Transverse colon (tissue), 4 donors: ENCODE results near the gene CMTR1. TPM values are rescaled to one million over a fixed set of nuclear protein-coding genes. Genes with fewer than 3 reads are reported as not detected.

Experiments used
- DNase-seq: peaks from one replicate; pipeline ENCODE4 v3.0.0-alpha.2; 2019
- H3K27ac ChIP-seq, 4 donors: fragments of 200-600 bp; sonication (generic); 2 replicates each; pipeline ENCODE4 v1.5.1; 2016 to 2018; ENCODE audit warnings: inconsistent platforms in 4 of 4
- H3K27me3 ChIP-seq: fragments of 200-600 bp; sonication (generic); 2 replicates; pipeline ENCODE4 v1.5.1; 2017; ENCODE audit warnings: inconsistent platforms
- H3K36me3 ChIP-seq, 4 donors: fragments of 200-600 bp; sonication (generic); 2 replicates each; pipeline ENCODE4 v1.5.1; 2017 to 2019; ENCODE audit warnings: inconsistent platforms in 4 of 4
- H3K4me1 ChIP-seq, 4 donors: fragments of 200-600 bp; sonication (generic); 2 replicates each; pipeline ENCODE4 v1.5.1; 2017 to 2020; ENCODE audit warnings: inconsistent platforms in 4 of 4
- H3K4me3 ChIP-seq, 4 donors: fragments of 200-600 bp; sonication (generic); 1 replicate in 1 of 4; 2 replicates in 3 of 4; pipeline versions ENCODE4 v1.5.1 to v1.6.1; 2017 to 2019; ENCODE audit warnings: inconsistent platforms in 4 of 4
- H3K9me3 ChIP-seq, 2 donors: fragments of 200-600 bp; sonication (generic); 2 replicates each; pipeline ENCODE4 v1.5.1; 2017 to 2019; ENCODE audit warnings: inconsistent platforms in 2 of 2
- CTCF ChIP-seq, 5 experiments: fragments of 200-600 bp in 3 of 5; fragments of 450-650 bp in 2 of 5; sonication (generic) in 3 of 5; IDR thresholded peaks; 1 replicate in 2 of 5; 2 replicates in 3 of 5; pipeline ENCODE4 v1.5.1; 2016 to 2017; ENCODE audit warnings: antibody characterized with exemption in 5 of 5, inconsistent platforms in 3 of 5, mild to moderate bottlenecking in 2 of 5, moderate library complexity in 1 of 5
- EP300 ChIP-seq: sonication (generic); formaldehyde crosslinking; IDR thresholded peaks from one replicate; pipeline ENCODE4 v1.6.1; 2017; ENCODE audit warnings: antibody characterized with exemption, low read depth
- POLR2A ChIP-seq: fragments of 450-650 bp; IDR thresholded peaks from one replicate; pipeline ENCODE4 v1.6.1; 2016; ENCODE audit warnings: antibody characterized with exemption, mild to moderate bottlenecking, moderate library complexity
- POLR2AphosphoS5 ChIP-seq, 3 donors: sonication (generic); formaldehyde crosslinking; IDR thresholded peaks; one replicate each; pipeline ENCODE4 v1.6.1; 2016; ENCODE audit warnings: antibody characterized with exemption in 3 of 3
- WGBS, 2 donors: methylation state at CpG; one replicate each; pipeline ENCODE4 v1.1.5; 2018; ENCODE audit warnings: low coverage in 1 of 2; 5-methylcytosine and 5-hydroxymethylcytosine counted together
- in situ Hi-C, 4 donors: fragments of 200-750 bp; cut with MboI; loops; one replicate each; pipeline versions ENCODE4 v1.15.0 to v1.15.1; 2017; ENCODE audit warnings: low sequenced_read_pairs in 3 of 4, low pct_ligation_motif_present in 1 of 4, low pct_unique_long_range_greater_than_20kb in 1 of 4
- intact Hi-C: fragments of 100-400 bp; cut with DNase I; formaldehyde crosslinking; loops from one replicate; pipeline ENCODE4 v1.15.1; 2023; ENCODE audit warnings: low total_unique reads
- total RNA-seq, 4 donors: library from RNA; depleted of rRNA; stranded (reverse); fragments of >200 nt; gene quantifications; one replicate each; pipeline ENCODE4 v1.1.0, GENCODE V29; 2016

Gene CMTR1
- total RNA-seq, 4 donors from 2014 or later = 16.5 to 40.6 (median 24.9) TPM

- DNase-seq = no peak
- peak overlapping the region; percentile 2 to 68 (median 28) for H3K27ac ChIP-seq
- in situ Hi-C loops = no loop called here
- H3K4me3 ChIP-seq = no peak overlapping the region
- peaks cover 0 to 12% (median 8%) of the 10 kb centered on the region in 4 donors for H3K4me1 ChIP-seq
- TF ChIP-seq CTCF (IDR thresholded peaks at IDR 0.05) = no peak
- no peak for TF ChIP-seq POLR2A
- TF ChIP-seq EP300 = no peak
- TF ChIP-seq POLR2AphosphoS5 (IDR thresholded peaks at IDR 0.05) = no peak
- H3K9me3 ChIP-seq = no peaks in the 10 kb centered on the region
- intact Hi-C loops = no loop called here
- peaks cover 29% of the 10 kb centered on the region for H3K27me3 ChIP-seq
- H3K36me3 ChIP-seq = no peaks in the 10 kb centered on the region
- WGBS, 2 donors = 41 to 58% methylated on average over 4 to 16 of the region's 16 CpGs
Observed at GRCh38 chr6:37516920-37517405, 83.9 kb downstream of the CMTR1 start.

DNA sequence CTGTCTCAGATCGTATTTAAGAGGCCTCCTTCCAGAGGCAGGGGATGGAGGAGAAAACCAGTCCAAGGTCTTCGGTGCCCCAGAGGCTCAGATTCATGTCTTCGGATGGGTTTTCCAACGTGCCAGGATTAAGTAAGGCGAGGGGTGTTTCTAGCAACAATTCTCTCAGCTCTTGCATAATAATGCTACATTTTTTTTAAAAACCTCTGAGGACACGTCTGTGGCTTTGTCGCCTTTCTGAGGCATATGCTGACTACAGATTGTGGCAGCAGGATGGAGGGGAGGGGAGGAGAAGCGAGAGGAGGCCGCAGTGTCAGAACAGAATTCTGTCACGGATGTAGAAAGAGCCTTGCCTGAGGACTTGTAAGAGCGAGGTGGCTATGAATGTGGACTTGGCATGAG is 84.4 kb downstream of the CMTR1 start:
- TF ChIP-seq CTCF (IDR thresholded peaks at IDR 0.05) = no peak
- peaks cover 0 to 12% (median 8%) of the 10 kb centered on the region in 4 donors for H3K4me1 ChIP-seq
- in situ Hi-C loops = no loop called here
- DNase-seq = peak; percentile 31
- intact Hi-C loops = no loop called here
- H3K27me3 ChIP-seq = peaks cover 24% of the 10 kb centered on the region
- H3K36me3 ChIP-seq = no peaks in the 10 kb centered on the region
- H3K27ac ChIP-seq = peak overlapping the region; percentile 2 to 68 (median 28)
- H3K9me3 ChIP-seq = no peaks in the 10 kb centered on the region
- no peak overlapping the region for H3K4me3 ChIP-seq
- 60 to 69% methylated on average over 6 to 11 of the region's 11 CpGs for WGBS, 2 donors

GRCh38 chr6:37518116-37518515 is 85.1 kb downstream of the CMTR1 start:
- no peak for DNase-seq
- no peak overlapping the region for H3K27ac ChIP-seq
- H3K4me1 ChIP-seq = peaks cover 0 to 12% (median 8%) of the 10 kb centered on the region in 4 donors
- H3K27me3 ChIP-seq = peaks cover 19% of the 10 kb centered on the region
- WGBS, 2 donors = 88% methylated on average over 6 of the region's 6 CpGs; no CpG with 5 or more reads in 1 of the 2 donors
- no peak overlapping the region for H3K4me3 ChIP-seq
- intact Hi-C loops = no loop called here
- H3K9me3 ChIP-seq = no peaks in the 10 kb centered on the region
- in situ Hi-C loops = no loop called here
- TF ChIP-seq CTCF (IDR thresholded peaks at IDR 0.05) (no peak), POLR2AphosphoS5 (IDR thresholded peaks at IDR 0.05) (no peak), EP300 (no peak), POLR2A (no peak)
- H3K36me3 ChIP-seq = no peaks in the 10 kb centered on the region

DNA sequence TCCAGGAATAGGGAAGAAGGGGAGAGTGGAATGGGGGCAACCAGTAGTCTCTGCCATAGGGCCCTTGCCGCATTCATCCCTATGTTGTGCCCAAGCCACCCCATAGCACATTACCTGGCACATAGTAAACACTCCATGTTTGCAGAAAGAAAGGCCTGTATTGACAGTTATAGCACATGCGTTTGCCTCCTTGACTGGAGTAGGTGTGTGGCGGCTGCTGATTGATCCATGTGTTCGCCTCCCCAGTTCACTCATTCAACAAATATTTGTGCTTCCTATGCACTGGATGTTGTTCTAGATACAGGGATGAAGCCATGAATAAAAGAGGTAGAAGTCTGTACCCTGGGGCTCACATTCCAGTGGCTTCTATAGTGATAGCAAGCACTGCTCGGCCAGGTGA is 86.4 kb downstream of the CMTR1 start:
- H3K36me3 ChIP-seq = no peaks in the 10 kb centered on the region
- intact Hi-C loops (no loop called here), in situ Hi-C loops (no loop called here)
- no peak overlapping the region for H3K27ac ChIP-seq
- H3K4me3 ChIP-seq = no peak overlapping the region
- peaks cover 12% of the 10 kb centered on the region for H3K27me3 ChIP-seq
- peaks cover 0 to 12% (median 8%) of the 10 kb centered on the region in 4 donors for H3K4me1 ChIP-seq
- no peak for DNase-seq
- H3K9me3 ChIP-seq = no peaks in the 10 kb centered on the region
- WGBS, 2 donors = 96 to 97% methylated on average over 4 to 5 of the region's 5 CpGs
- TF ChIP-seq POLR2AphosphoS5 (IDR thresholded peaks at IDR 0.05) (no peak), POLR2A (no peak), EP300 (no peak), CTCF (IDR thresholded peaks at IDR 0.05) (no peak)
